HepG2 (cell line): ENCODE results near the gene SLC4A7. TPM values are rescaled to one million over a fixed set of nuclear protein-coding genes. Genes with fewer than 3 reads are reported as not detected.

Experiments
- CBX1 ChIP-seq: IDR thresholded peaks from one replicate; pipeline ENCODE4 v1.6.1; 2016; ENCODE audit warnings: antibody characterized with exemption, low read depth
- CEBPG ChIP-seq: IDR thresholded peaks from 2 replicates; pipeline ENCODE4 v1.6.1; 2016
- GABPB1 ChIP-seq: IDR thresholded peaks from 2 replicates; pipeline ENCODE4 v1.6.1; 2016; ENCODE audit warnings: mild to moderate bottlenecking, missing genetic modification reagents, moderate library complexity, missing compliant biosample characterization
- HNRNPH1 ChIP-seq: fragments of 200-400 bp; formaldehyde crosslinking; optimal IDR thresholded peaks from 2 replicates; pipeline ENCODE3; 2017; ENCODE audit warnings: mild to moderate bottlenecking, low read depth, low read length
- KDM3A ChIP-seq: IDR thresholded peaks from 2 replicates; pipeline ENCODE4 v1.6.1; 2018; ENCODE audit warnings: low read depth, missing compliant biosample characterization
- KDM4B ChIP-seq: sonication (generic); formaldehyde crosslinking; IDR thresholded peaks from 2 replicates; pipeline ENCODE4 v1.4.0; 2020; ENCODE audit warnings: missing genetic modification reagents
- NFE2L1 ChIP-seq: sonication (generic); formaldehyde crosslinking; IDR thresholded peaks from 2 replicates; pipeline ENCODE4 v1.4.0; 2020; ENCODE audit warnings: missing genetic modification reagents, mild to moderate bottlenecking, borderline replicate concordance
- PITX1 ChIP-seq: sonication (generic); formaldehyde crosslinking; IDR thresholded peaks from 2 replicates; pipeline ENCODE4 v1.5.1; 2020; ENCODE audit warnings: mild to moderate bottlenecking, missing genetic modification reagents
- SOX13 ChIP-seq, 3 experiments: fragments of 450-650 bp in 1 of 3; sonication (generic) in 1 of 3; formaldehyde crosslinking in 1 of 3; IDR thresholded peaks in 2 of 3; conservative IDR thresholded peaks in 1 of 3; 2 replicates each; pipeline versions ENCODE4 v1.5.0 to v1.6.1; 2016 to 2020; ENCODE audit warnings: antibody characterized with exemption in 1 of 3, mild to moderate bottlenecking in 1 of 3, missing compliant biosample characterization in 1 of 3, missing genetic modification reagents in 1 of 3, moderate library complexity in 1 of 3
- ZNF143 ChIP-seq: sonication (generic); formaldehyde crosslinking; IDR thresholded peaks from 2 replicates; pipeline ENCODE4 v1.4.0; 2020; ENCODE audit warnings: missing genetic modification reagents
- ZNF337 ChIP-seq: sonication (generic); formaldehyde crosslinking; IDR thresholded peaks from 2 replicates; pipeline ENCODE4 v1.5.1; 2020; ENCODE audit warnings: missing genetic modification reagents, low read depth, mild to moderate bottlenecking, borderline replicate concordance
- ZNF44 ChIP-seq: sonication (generic); formaldehyde crosslinking; IDR thresholded peaks from 2 replicates; pipeline ENCODE4 v1.5.1; 2020; ENCODE audit warnings: mild to moderate bottlenecking, missing genetic modification reagents
- ZNF761 ChIP-seq: sonication (generic); formaldehyde crosslinking; conservative IDR thresholded peaks from 2 replicates; pipeline ENCODE4 v1.4.0; 2020; ENCODE audit warnings: mild to moderate bottlenecking, missing genetic modification reagents
- ZNF850 ChIP-seq: sonication (generic); formaldehyde crosslinking; conservative IDR thresholded peaks from 2 replicates; pipeline ENCODE4 v1.9.0; 2021; ENCODE audit warnings: mild to moderate bottlenecking, missing genetic modification reagents
- polyA plus RNA-seq, 8 experiments: library from polyadenylated mRNA; depleted of rRNA in 3 of 8; stranded (reverse) in 7 of 8; unstranded in 1 of 8; fragments of >200 nt; fragmentation: Illumina TruSeq in 4 of 8; extraction: Trizol in 4 of 8; gene quantifications; 2 replicates each; pipeline versions ENCODE4 v1.2.1 to v1.2.3, GENCODE V29; 2011 to 2016; ENCODE audit warnings: low read depth in 4 of 8, missing spikeins in 1 of 8, mixed read lengths in 1 of 8; ENCODE audit not compliant: insufficient read depth in 1 of 8
- total RNA-seq, 5 experiments: library from RNA; depleted of rRNA; stranded (reverse); fragments of >200 nt; fragmentation: Illumina TruSeq; extraction: Trizol; gene quantifications; 2 replicates each; pipeline ENCODE4 v1.2.3, GENCODE V29; 2016; ENCODE audit warnings: low read depth in 1 of 5
- TF ChIP-seq, protein P1 (sequence below): sonication (generic); formaldehyde crosslinking; IDR thresholded peaks from 2 replicates; pipeline ENCODE4 v1.5.0; 2020; ENCODE audit warnings: missing genetic modification reagents
- TF ChIP-seq, protein P2 (sequence below): sonication (generic); formaldehyde crosslinking; IDR thresholded peaks from 2 replicates; pipeline ENCODE4 v1.5.1; 2020; ENCODE audit warnings: missing genetic modification reagents, mild to moderate bottlenecking, borderline replicate concordance
- TF ChIP-seq, protein P3 (sequence below): sonication (generic); formaldehyde crosslinking; IDR thresholded peaks from 2 replicates; pipeline ENCODE4 v1.4.0; 2020; ENCODE audit warnings: missing genetic modification reagents, mild to moderate bottlenecking, borderline replicate concordance
- TF ChIP-seq, protein P4 (sequence below): IDR thresholded peaks from 2 replicates; pipeline ENCODE4 v1.6.1; 2016; ENCODE audit warnings: missing biosample characterization, missing genetic modification reagents, low read depth
- TF ChIP-seq, protein P5 (sequence below): sonication (generic); formaldehyde crosslinking; IDR thresholded peaks from 2 replicates; pipeline ENCODE4 v1.5.0; 2020; ENCODE audit warnings: missing genetic modification reagents, mild to moderate bottlenecking, borderline replicate concordance
- TF ChIP-seq, protein P6 (sequence below): IDR thresholded peaks from 2 replicates; pipeline ENCODE4 v1.4.0; 2020; ENCODE audit warnings: mild to moderate bottlenecking, missing genetic modification reagents

Gene SLC4A7
- total and polyA plus RNA-seq, 2 of the 13 experiments (the other 11 are each of a cell fraction or from before 2014, with no cell fraction given): 16.4 to 43.8 TPM

DNA sequence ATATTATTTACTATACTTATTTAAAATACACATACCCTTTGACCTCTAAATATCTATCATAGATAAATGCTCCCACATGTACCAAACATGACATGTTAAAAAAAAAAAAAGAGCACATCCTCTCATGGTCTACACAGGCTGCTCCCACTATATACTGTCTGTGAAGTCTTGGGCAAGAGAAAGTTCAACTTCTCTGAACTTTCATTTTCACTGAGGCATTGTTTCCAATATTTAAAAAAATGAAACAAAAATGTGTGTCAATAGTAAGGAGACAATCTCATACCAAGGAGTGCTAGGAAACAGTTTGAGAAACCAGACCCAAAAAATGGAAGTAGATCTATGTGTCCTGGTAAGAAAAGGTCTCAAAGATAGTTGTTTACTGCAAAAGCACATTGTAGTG lies 29.3 kb downstream of the SLC4A7 start (continued):
- TF ChIP-seq, protein P1, sequence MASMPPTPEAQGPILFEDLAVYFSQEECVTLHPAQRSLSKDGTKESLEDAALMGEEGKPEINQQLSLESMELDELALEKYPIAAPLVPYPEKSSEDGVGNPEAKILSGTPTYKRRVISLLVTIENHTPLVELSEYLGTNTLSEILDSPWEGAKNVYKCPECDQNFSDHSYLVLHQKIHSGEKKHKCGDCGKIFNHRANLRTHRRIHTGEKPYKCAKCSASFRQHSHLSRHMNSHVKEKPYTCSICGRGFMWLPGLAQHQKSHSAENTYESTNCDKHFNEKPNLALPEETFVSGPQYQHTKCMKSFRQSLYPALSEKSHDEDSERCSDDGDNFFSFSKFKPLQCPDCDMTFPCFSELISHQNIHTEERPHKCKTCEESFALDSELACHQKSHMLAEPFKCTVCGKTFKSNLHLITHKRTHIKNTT (CRISPR knock-in tag): no peak
- TF ChIP-seq HNRNPH1 (no peak), ZNF337 (CRISPR knock-in tag) (no peak), ZNF761 (CRISPR knock-in tag) (no peak), ZNF850 (no peak), GABPB1 (CRISPR knock-in tag) (no peak), ZNF143 (CRISPR knock-in tag) (no peak), CBX1 (no peak), KDM4B (CRISPR knock-in tag) (no peak), SOX13 (IDR thresholded peaks at IDR 0.05) (no peak), SOX13 (CRISPR knock-in tag; conservative IDR thresholded peaks at IDR 0.05 in 1 of 2, IDR thresholded peaks at IDR 0.05 in 1 of 2) (peak in 1 of 2 experiments; percentile 78; a peak in 1 of 4 replicates), CEBPG (CRISPR knock-in tag) (peak; percentile 59), ZNF44 (CRISPR knock-in tag) (no peak), PITX1 (CRISPR knock-in tag) (no peak), NFE2L1 (CRISPR knock-in tag) (no peak), KDM3A (no peak)
- TF ChIP-seq, protein P2, sequence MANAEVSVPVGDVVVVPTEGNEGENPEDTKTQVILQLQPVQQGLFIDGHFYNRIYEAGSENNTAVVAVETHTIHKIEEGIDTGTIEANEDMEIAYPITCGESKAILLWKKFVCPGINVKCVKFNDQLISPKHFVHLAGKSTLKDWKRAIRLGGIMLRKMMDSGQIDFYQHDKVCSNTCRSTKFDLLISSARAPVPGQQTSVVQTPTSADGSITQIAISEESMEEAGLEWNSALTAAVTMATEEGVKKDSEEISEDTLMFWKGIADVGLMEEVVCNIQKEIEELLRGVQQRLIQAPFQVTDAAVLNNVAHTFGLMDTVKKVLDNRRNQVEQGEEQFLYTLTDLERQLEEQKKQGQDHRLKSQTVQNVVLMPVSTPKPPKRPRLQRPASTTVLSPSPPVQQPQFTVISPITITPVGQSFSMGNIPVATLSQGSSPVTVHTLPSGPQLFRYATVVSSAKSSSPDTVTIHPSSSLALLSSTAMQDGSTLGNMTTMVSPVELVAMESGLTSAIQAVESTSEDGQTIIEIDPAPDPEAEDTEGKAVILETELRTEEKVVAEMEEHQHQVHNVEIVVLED (CRISPR knock-in tag): no peak
- TF ChIP-seq, protein P3, sequence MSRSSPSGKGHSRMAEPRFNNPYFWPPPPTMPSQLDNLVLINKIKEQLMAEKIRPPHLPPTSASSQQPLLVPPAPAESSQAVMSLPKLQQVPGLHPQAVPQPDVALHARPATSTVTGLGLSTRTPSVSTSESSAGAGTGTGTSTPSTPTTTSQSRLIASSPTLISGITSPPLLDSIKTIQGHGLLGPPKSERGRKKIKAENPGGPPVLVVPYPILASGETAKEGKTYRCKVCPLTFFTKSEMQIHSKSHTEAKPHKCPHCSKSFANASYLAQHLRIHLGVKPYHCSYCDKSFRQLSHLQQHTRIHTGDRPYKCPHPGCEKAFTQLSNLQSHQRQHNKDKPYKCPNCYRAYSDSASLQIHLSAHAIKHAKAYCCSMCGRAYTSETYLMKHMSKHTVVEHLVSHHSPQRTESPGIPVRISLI (CRISPR knock-in tag): peak; percentile 75; the same call in 1 of the 2 replicates
- TF ChIP-seq, protein P4, sequence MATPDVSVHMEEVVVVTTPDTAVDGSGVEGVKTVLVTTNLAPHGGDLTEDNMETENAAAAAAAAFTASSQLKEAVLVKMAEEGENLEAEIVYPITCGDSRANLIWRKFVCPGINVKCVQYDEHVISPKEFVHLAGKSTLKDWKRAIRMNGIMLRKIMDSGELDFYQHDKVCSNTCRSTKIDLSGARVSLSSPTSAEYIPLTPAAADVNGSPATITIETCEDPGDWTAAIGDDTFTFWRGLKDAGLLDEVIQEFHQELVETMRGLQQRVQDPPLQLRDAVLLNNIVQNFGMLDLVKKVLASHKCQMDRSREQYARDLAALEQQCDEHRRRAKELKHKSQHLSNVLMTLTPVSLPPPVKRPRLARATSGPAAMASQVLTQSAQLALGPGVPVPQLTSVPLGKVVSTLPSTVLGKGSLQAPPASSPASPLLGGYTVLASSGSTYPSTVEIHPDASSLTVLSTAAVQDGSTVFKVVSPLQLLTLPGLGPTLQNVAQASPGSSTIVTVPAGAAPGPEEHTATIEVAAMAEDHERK (CRISPR knock-in tag): no peak
- TF ChIP-seq, protein P5, sequence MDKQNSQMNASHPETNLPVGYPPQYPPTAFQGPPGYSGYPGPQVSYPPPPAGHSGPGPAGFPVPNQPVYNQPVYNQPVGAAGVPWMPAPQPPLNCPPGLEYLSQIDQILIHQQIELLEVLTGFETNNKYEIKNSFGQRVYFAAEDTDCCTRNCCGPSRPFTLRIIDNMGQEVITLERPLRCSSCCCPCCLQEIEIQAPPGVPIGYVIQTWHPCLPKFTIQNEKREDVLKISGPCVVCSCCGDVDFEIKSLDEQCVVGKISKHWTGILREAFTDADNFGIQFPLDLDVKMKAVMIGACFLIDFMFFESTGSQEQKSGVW (CRISPR knock-in tag): no peak
- TF ChIP-seq, protein P6, sequence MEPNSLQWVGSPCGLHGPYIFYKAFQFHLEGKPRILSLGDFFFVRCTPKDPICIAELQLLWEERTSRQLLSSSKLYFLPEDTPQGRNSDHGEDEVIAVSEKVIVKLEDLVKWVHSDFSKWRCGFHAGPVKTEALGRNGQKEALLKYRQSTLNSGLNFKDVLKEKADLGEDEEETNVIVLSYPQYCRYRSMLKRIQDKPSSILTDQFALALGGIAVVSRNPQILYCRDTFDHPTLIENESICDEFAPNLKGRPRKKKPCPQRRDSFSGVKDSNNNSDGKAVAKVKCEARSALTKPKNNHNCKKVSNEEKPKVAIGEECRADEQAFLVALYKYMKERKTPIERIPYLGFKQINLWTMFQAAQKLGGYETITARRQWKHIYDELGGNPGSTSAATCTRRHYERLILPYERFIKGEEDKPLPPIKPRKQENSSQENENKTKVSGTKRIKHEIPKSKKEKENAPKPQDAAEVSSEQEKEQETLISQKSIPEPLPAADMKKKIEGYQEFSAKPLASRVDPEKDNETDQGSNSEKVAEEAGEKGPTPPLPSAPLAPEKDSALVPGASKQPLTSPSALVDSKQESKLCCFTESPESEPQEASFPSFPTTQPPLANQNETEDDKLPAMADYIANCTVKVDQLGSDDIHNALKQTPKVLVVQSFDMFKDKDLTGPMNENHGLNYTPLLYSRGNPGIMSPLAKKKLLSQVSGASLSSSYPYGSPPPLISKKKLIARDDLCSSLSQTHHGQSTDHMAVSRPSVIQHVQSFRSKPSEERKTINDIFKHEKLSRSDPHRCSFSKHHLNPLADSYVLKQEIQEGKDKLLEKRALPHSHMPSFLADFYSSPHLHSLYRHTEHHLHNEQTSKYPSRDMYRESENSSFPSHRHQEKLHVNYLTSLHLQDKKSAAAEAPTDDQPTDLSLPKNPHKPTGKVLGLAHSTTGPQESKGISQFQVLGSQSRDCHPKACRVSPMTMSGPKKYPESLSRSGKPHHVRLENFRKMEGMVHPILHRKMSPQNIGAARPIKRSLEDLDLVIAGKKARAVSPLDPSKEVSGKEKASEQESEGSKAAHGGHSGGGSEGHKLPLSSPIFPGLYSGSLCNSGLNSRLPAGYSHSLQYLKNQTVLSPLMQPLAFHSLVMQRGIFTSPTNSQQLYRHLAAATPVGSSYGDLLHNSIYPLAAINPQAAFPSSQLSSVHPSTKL (CRISPR knock-in tag): peak; percentile 59; the same call in 1 of the 2 replicates
